GM18511 (cell line): ENCODE data around the gene CWC27.
"Not testable (repeated sequence)": the region's sequence is repeated elsewhere in the genome, so short reads cannot be mapped to it uniquely, and the experiment has no call there.

Source experiments
- ATAC-seq: cut with Tn5 transposase; IDR thresholded peaks from one replicate; pipeline ENCODE4 v1.9.1; 2021; ENCODE audit warnings: mild to moderate bottlenecking, moderate library complexity; ENCODE audit not compliant: unreplicated experiment

The CWC27 gene

DNA sequence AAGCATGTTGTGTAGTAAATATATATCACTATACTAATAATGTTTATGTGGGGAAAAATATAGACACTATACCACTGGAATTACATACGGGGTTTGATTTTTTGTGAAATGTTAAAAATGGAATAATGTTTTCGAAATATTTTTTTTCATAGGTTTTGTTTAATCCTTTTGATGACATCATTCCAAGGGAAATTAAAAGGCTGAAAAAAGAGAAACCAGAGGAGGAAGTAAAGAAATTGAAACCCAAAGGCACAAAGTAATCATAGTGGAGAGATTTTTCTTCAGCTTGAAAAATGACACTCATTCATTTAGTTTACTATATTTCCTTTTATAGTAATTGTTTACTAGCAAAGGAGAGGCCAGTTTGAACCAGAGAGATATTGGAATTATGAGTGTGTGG is 17.6 kb downstream of the CWC27 start:
- no peak for ATAC-seq

DNA sequence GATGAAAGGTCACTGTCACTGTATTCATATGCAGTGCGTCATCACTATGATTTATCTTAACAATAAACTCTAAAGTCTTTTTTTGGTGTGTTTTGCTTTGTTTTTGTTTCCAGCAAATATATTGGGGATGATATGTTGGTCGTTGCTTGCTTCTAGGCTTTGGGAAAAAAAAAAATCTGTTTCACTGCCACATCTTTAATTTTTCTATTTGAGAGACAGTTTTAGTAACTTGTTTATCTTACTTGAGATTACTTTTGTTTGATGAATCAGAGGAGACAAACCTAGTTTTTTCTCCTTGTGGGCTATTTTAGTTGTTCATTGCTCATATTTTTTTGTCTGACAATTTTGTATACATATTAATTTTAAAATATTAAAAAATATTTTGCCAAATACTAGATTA is 19.4 kb downstream of the CWC27 start:
- ATAC-seq = no peak

GRCh38 chr5:64789457-64789856 is 20.7 kb downstream of the CWC27 start:
- ATAC-seq = no peak

- no peak for ATAC-seq
These were observed 21.5 kb downstream of the CWC27 start for GRCh38 chr5:64790210-64790609.

GRCh38 chr5:64792469-64792868 is 23.7 kb downstream of the CWC27 start:
- no peak for ATAC-seq

DNA sequence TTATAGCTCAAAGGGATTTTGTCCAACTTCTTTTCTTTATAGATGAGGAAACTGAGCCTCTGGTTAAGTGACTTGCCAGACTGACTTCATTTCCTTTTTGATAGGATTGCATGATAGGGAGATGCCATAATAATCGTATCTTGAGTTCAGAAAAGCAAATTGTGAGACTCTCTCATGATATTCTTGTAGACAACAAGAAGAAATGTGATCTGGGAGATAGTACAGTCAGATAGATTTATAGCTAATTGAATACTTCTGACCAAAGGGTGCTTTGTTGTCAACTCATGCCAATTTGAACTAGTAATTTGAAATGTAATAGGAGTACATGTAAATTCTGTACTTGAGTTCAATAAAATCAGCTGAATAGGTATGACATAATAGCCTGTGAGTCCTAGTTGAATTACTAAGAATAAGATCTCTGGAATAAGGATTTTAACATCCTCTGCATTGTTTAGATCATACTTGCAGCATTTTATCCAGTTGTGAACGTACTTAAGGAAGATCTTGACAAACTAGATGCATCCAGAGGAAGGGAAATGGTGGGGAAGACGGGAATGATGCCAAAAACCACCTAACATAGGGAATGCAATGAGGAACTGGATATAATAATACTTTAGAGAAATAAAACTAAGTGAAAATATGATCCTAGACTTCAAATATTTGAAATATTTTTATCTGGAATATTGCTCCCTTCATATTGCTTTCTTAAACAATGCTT is 25.5 kb downstream of the CWC27 start:
- no peak for ATAC-seq

DNA sequence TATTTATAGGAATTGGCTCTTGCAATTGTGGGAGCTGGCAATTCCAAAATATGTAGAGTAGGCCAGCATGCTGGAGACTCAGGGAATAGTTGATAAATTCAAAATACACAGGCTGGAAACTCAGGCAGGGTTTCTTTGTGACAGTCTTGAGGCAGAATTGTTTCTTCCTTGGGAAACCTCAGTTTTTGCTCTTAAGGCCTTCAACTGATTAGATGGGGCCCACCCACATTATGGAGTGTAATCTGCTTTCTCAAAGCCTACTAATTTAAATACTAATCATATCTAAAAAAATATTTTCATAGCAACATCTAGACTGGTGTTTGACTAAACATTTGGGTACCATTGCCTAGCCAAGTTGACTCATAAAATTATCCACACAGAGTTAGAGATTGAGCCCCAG is 27.6 kb downstream of the CWC27 start:
- no peak for ATAC-seq

DNA sequence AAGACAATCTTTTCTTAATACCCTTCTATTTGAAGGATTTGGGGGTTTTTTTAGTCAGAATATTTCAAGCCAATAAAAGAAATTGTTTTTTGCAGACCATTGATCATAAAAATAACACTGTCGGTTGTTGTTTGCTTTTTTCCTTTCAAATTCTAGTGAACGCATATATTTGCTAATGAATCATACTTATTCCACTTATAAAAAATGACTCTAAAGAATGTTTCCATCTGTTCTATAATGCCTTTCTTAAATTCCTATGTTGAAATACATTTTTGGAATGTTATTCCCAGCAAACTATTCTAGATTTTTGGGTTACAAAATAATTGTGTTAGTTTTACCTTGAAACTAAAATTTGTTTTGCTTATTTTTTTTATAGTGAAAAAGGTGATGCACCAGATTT is 32.2 kb downstream of the CWC27 start:
- no peak for ATAC-seq

DNA sequence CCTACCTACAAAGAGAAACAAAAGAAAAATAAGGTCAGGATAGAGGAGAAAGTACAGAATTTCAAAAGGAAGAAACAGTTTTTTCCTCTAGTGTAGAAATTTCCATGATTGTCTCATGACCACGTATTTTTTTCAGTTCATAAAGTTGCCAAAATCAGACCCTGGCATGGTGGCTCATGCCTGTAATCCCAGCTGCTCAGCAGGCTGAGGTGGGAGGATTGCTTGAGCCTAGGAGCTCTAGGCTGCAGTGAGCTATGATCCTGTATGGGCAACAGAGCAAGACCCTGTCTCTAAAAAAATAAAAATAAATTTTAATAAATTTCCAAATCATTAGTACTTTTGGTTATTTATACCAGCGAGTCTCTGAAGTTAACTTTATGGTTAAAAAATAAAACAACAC is 37.8 kb downstream of the CWC27 start:
- no peak for ATAC-seq

DNA sequence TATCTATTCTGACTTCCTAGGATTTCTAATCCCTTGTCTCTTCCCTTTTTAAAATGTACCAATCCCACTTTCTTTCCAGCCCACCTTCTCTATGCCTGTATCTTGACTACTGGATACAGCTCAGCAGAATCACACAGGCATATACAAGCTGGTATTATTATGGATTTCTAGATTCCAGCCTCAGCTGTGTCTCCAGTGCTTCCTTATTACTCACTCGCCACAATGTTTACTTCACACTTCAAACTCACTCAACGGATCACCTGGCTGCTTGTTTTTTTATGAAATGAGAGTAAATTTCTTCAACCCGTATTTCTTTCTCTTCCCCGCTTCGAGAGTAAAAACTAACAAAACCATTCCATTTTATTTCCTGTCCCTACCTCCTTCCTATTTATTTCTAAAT is 38.8 kb downstream of the CWC27 start:
- ATAC-seq = no peak

DNA sequence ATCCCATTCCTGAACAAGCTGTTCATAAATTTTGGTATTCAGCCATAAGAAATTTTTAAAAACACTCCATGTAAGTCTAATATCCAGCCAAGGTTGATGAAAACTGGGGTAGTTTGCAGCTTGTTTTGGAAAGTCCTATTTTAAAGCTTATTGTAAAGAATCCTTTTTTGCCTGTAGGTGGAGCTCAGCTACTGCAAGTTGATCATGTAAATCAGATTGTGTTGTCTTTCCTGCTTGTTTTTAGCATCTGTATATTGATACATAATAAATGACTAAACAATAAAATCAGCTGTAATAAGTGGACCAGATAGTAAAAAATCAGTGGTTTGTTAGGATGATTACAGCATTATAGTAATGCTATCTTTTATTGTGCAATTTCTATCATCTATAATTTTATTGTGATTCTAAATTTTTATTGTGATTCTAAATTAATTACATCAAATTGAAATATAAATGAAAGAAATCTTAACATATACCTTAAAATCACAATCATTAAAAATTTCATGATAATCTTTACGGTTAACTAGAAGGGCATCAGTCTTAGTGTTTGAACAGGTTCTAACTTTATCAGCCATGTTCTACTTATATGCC is 42.4 kb downstream of the CWC27 start:
- ATAC-seq = peak; percentile 54

GRCh38 chr5:64814073-64814472 is 45.3 kb downstream of the CWC27 start:
- ATAC-seq = peak; percentile 93

- ATAC-seq = no peak
These were observed 49.5 kb downstream of the CWC27 start for GRCh38 chr5:64818245-64818644.

DNA sequence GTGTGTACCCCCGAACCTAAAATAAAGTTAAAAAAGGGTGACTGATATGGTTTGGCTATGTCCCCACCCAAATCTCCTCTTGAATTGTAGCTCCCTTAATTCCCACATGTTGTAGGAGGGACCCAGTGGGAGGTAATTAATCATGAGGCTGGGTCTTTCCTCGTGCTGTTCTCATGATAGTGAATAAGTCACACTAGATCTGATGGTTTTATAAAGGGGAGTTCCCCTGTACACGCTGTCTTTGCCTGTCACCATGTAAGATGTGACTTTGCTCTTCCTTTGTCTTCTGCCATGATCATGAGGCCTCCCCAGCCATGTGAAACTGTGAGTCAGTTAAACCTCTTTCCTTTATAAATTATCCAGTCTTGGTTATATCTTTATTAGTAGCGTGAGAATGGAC is 50.6 kb downstream of the CWC27 start:
- ATAC-seq = not testable (repeated sequence)

DNA sequence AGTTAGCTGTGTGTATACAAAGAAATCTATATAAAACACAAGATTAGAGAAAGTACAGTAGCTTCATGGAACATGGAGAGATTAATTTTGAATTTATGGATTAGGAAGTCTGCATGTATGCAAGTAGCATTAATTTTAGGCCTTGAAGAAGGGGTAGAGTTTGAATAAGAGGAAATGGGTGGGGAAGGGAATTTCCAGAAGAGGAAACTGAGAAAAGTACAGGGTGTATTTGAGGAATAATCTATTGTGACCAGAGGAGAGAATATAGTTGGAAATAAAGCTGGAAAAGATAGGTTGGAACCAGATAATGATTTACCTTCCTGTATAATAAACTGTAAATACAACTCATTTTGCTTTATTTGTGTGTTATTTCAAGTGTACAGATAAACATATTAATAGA is 53.6 kb downstream of the CWC27 start:
- no peak for ATAC-seq

GRCh38 chr5:64826541-64826940 is 57.8 kb downstream of the CWC27 start:
- ATAC-seq = no peak

DNA sequence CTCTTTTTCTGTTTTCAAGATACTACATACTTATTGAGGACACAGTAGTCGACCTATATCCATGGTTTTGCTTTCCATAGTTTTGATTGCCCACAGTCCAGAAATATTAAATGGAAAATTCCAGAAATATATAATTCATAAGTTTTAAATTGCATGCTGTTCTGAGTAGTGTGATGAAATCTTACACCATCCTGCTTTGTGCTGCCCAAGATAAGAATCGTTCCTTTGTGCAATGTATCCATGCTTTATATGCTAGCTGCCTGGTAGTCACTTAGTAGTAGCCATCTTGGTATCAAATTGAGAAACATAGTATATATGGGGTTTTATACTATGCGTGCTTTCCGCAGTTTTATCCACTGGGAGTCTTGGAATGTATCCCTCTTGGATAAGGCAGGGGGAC is 59.0 kb downstream of the CWC27 start:
- ATAC-seq = no peak

DNA sequence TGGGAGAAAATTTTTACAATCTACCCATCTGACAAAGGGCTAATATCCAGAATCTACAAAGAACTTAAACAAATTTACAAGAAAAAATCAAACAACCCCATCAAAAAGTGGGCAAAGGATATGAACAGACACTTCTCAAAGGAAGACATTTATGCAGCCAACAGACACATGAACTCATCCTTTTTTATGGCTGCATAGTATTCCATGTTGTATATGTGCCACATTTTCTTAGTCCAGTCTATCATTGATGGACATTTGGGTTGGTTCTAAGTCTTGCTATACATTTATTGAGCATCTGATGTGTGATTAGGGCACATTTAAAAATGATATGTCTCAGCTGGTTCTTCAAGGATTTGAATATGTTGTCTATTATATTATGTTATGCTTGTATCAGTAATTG is 61.9 kb downstream of the CWC27 start:
- ATAC-seq = not testable (repeated sequence)

DNA sequence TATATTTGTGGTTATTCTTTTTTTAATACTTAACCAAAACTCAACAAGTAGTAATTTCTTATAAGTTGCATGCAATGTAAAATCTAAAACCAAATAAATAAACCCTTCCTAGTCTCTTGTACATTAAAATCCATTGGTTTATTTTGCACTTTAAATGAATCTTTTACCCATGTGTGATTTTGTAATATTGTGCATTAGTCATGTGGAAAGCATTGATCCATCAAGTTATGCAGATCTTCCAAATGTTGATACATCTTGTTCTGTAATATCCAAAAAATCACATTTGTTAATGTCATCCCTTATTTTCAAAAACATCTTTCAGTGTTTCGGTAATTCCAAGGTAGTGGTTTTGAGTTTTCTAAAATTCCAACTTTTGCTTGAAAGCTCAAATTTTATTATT is 63.3 kb downstream of the CWC27 start:
- ATAC-seq = no peak

- no peak for ATAC-seq
These were observed 65.3 kb downstream of the CWC27 start for GRCh38 chr5:64834037-64834436.

GRCh38 chr5:64834611-64835010 is 65.9 kb downstream of the CWC27 start:
- no peak for ATAC-seq

DNA sequence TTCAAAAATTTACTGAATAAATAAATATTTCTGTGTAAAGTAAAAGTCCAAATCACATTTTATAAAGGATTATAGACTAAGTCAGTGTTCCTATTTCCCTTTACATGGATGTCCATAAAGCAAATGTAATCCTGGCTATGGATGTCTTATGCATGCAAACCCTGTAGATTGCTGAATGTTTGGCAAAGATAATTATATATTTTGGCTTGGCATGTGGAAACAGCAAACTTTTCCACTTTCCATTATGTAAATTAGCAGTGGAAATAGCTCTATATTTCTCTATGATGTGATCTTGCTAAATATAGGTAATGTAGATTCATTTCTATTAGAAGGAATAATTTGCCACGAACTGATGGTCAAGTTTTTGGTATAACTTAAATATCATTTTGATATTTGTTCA is 66.5 kb downstream of the CWC27 start:
- ATAC-seq = no peak

- ATAC-seq = no peak
These were observed 67.5 kb downstream of the CWC27 start for GRCh38 chr5:64836190-64836755.
